OCI-LY7 (cell line): ENCODE data around the gene TAPT1. TPM values are rescaled to one million over a fixed set of nuclear protein-coding genes. Genes with fewer than 3 reads are reported as not detected.
"Not testable (repeated sequence)": the region's sequence is repeated elsewhere in the genome, so short reads cannot be mapped to it uniquely, and the experiment has no call there.

ENCODE experiments used
- BruUV-seq: library from RNA; stranded (reverse); fragments of 400-500 nt; replicated peaks from 2 replicates; lab custom pipeline; 2021; lab: Mats Ljungman, UMichigan
- CTCF ChIA-PET: fragments of 300-600 bp; sonication (Branson Sonifier 250); formaldehyde crosslinking; loops from one replicate; lab custom pipeline; 2022; ENCODE audit warnings: antibody characterized with exemption; ENCODE audit not compliant: unreplicated experiment; lab: Charles Lee
- POLR2A ChIA-PET: fragments of 300-600 bp; sonication (Branson Sonifier 250); formaldehyde crosslinking; loops from one replicate; lab custom pipeline; 2022; ENCODE audit warnings: antibody characterized with exemption; lab: Charles Lee
- DNase-seq: peaks from one replicate; pipeline ENCODE4 v3.0.0-alpha.2; 2015; ENCODE audit warnings: low spot score
- H2AFZ ChIP-seq: fragments of 200-600 bp; sonication (generic), shearing (Covaris generic); 2 replicates; pipeline ENCODE4 v1.6.1; 2014; ENCODE audit warnings: mild to moderate bottlenecking, antibody characterized with exemption, low read length, moderate library complexity
- H3K27ac ChIP-seq: fragments of 200-600 bp; sonication (generic); 2 replicates; pipeline ENCODE4 v1.5.1; 2014; ENCODE audit warnings: mixed run types, low read depth, mild to moderate bottlenecking, moderate library complexity, low read length, inconsistent platforms; ENCODE audit not compliant: poor library complexity, severe bottlenecking
- H3K36me3 ChIP-seq: fragments of 200-600 bp; sonication (generic); 2 replicates; pipeline ENCODE4 v1.6.1; 2014; ENCODE audit warnings: mild to moderate bottlenecking, antibody characterized with exemption, low read length, moderate library complexity, mixed read lengths; ENCODE audit not compliant: insufficient read depth
- H3K4me1 ChIP-seq: fragments of 200-600 bp; sonication (generic); 2 replicates; pipeline ENCODE4 v1.5.1; 2014; ENCODE audit warnings: mild to moderate bottlenecking, low read length; ENCODE audit not compliant: insufficient read depth, poor library complexity, severe bottlenecking
- H3K4me2 ChIP-seq: fragments of 200-600 bp; sonication (generic); 2 replicates; pipeline ENCODE4 v1.6.1; 2014; ENCODE audit warnings: mild to moderate bottlenecking, low read length
- H3K4me3 ChIP-seq: fragments of 200-600 bp; sonication (generic); 2 replicates; pipeline ENCODE4 v1.5.1; 2014; ENCODE audit warnings: mild to moderate bottlenecking, low read depth, low read length; ENCODE audit not compliant: poor library complexity, severe bottlenecking
- H3K79me2 ChIP-seq: fragments of 200-600 bp; sonication (generic); 2 replicates; pipeline ENCODE4 v1.6.1; 2016; ENCODE audit warnings: low read depth, mild to moderate bottlenecking, low read length, moderate library complexity, mixed read lengths; ENCODE audit not compliant: insufficient read depth
- H3K9me2 ChIP-seq: fragments of 200-600 bp; sonication (generic); 2 replicates; pipeline ENCODE4 v1.6.1; 2016; ENCODE audit warnings: mild to moderate bottlenecking, low read length, mixed read lengths; ENCODE audit not compliant: insufficient read depth
- H3K9me3 ChIP-seq: fragments of 200-600 bp; sonication (generic); 2 replicates; pipeline ENCODE4 v1.6.1; 2014; ENCODE audit warnings: mild to moderate bottlenecking, mixed run types, low read length, mixed read lengths
- H4K20me1 ChIP-seq: fragments of 200-600 bp; sonication (generic); 2 replicates; pipeline ENCODE4 v1.6.1; 2014; ENCODE audit warnings: mild to moderate bottlenecking, antibody characterized with exemption, low read length, moderate library complexity, mixed read lengths; ENCODE audit not compliant: insufficient read depth
- EZH2phosphoT487 ChIP-seq: fragments of 200-600 bp; sonication (generic); IDR thresholded peaks from 2 replicates; pipeline ENCODE4 v1.6.1; 2018; ENCODE audit warnings: low read depth, borderline replicate concordance, mild to moderate bottlenecking, mixed run types, antibody characterized with exemption, low read length, moderate library complexity, mixed read lengths
- intact Hi-C: fragments of 100-400 bp; cut with micrococcal nuclease; formaldehyde crosslinking; loops from one replicate; pipeline ENCODE4 v1.10.0; 2022; ENCODE audit not compliant: unreplicated experiment
- total RNA-seq, 2 experiments: library from RNA; depleted of rRNA in 1 of 2; stranded (reverse); fragments of >200 nt in 1 of 2; shearing (Covaris generic) in 1 of 2; gene quantifications; 2 replicates each; pipeline ENCODE4 v1.2.3, GENCODE V29; 2014 to 2022
- TF ChIP-seq, protein P1 (sequence below): fragments of 200-600 bp; sonication (generic); conservative IDR thresholded peaks from 2 replicates; pipeline ENCODE4 v1.5.1; 2014; ENCODE audit warnings: mild to moderate bottlenecking, antibody characterized with exemption, low read length, moderate library complexity, mixed read lengths

Gene TAPT1
- total RNA-seq, 2 experiments from 2014 or later, result 34.3 to 66.6 TPM

DNA sequence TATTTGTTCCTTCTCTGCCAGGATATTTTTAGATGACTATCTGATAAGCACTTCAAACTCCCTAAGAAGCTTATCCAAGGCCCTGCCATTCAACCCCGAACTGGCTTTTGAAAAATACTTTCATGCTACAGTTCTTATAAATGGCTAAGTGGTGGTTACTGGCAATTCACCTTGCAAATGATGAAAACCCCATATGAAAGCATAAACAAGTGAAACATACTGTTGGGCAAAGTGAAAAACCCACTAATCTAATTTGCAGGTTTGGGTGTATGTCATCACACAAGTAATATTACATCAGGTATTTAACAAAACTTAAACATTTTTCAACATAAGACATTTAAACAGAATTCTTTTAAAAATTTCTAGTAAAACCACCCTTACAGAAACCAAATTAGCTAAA, 31.1 kb downstream of the TAPT1 start:
- Histone ChIP-seq H3K79me2 (peaks cover 6% of the 10 kb centered on the region; the same call in 1 of the 2 replicates), H4K20me1 (peaks cover 6% of the 10 kb centered on the region; the same call in 1 of the 2 replicates), H3K4me3 (no peak overlapping the region), H3K4me1 (no peaks in the 10 kb centered on the region), H3K27ac (no peak overlapping the region), H3K36me3 (peaks cover 72% of the 10 kb centered on the region), H3K4me2 (no peak overlapping the region), H2AFZ (no peak overlapping the region), H3K9me2 (no peaks in the 10 kb centered on the region), H3K9me3 (no peaks in the 10 kb centered on the region)
- POLR2A ChIA-PET, result interaction anchor here (1.3 kb wide), 1 partner anchor 19 kb away, joined by 3 read pairs; no protein-coding TSS in a partner anchor
- BruUV-seq, result no TSS peak
- CTCF ChIA-PET, result no interaction called here
- TF ChIP-seq, protein P1, sequence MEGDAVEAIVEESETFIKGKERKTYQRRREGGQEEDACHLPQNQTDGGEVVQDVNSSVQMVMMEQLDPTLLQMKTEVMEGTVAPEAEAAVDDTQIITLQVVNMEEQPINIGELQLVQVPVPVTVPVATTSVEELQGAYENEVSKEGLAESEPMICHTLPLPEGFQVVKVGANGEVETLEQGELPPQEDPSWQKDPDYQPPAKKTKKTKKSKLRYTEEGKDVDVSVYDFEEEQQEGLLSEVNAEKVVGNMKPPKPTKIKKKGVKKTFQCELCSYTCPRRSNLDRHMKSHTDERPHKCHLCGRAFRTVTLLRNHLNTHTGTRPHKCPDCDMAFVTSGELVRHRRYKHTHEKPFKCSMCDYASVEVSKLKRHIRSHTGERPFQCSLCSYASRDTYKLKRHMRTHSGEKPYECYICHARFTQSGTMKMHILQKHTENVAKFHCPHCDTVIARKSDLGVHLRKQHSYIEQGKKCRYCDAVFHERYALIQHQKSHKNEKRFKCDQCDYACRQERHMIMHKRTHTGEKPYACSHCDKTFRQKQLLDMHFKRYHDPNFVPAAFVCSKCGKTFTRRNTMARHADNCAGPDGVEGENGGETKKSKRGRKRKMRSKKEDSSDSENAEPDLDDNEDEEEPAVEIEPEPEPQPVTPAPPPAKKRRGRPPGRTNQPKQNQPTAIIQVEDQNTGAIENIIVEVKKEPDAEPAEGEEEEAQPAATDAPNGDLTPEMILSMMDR, result no peak
- TF ChIP-seq EZH2phosphoT487, result no peak
- intact Hi-C loops, result no loop called here
- no peak for DNase-seq

DNA sequence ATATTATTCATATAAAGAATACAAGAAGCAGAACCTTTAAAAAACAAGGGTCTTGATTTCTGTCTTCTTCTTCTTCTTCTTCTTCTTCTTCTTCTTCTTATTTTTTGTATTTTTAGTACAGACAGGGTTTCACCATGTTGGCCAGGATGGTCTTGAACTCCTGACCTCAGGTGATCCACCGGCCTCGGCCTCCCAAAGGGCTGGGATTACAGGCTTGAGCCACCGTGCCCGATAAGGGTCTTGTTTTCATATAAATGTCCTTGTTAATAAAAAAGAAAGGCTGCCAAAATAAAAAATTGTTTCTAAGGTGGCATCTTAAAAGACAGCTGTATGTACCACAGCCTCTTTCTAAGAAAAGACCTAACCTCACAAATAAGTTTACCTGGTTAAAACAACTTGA, 31.5 kb downstream of the TAPT1 start:
- POLR2A ChIA-PET, result interaction anchor here (1.3 kb wide), 1 partner anchor 19 kb away, joined by 3 read pairs; no protein-coding TSS in a partner anchor

DNA sequence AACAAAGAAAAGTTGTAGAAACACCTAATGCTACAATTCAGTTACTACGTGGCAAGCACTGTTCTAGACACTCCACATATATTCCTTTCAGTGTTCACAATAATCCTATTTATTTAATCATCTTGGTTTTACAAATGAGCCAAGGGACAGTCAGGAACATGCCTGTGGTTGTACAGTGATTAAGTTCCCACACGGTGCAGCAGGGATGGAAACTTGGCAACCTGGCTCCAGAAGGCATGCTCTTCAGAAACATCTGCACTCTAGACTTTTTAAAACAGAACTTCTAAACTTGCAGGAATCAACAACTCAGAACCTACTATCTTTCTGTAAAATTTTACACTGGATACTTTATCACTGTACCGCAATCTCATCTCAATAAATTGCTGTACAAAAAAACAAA, 32.1 kb downstream of the TAPT1 start:
- no peaks in the 10 kb centered on the region for H3K4me1 ChIP-seq
- no peak overlapping the region for H2AFZ ChIP-seq
- TF ChIP-seq EZH2phosphoT487, result no peak
- TF ChIP-seq, protein P1, result no peak
- DNase-seq, result no peak
- H3K9me3 ChIP-seq, result no peaks in the 10 kb centered on the region
- no peaks in the 10 kb centered on the region for H3K9me2 ChIP-seq
- no TSS peak for BruUV-seq
- intact Hi-C loops, result no loop called here
- H3K4me3 ChIP-seq, result no peak overlapping the region
- peaks cover 6% of the 10 kb centered on the region; the same call in 1 of the 2 replicates for H3K79me2 ChIP-seq
- H3K27ac ChIP-seq, result no peak overlapping the region
- H4K20me1 ChIP-seq, result peaks cover 6% of the 10 kb centered on the region; the same call in 1 of the 2 replicates
- no peak overlapping the region for H3K4me2 ChIP-seq
- CTCF ChIA-PET, result no interaction called here
- POLR2A ChIA-PET, result interaction anchor here (0.7 to 2.4 kb wide), 2 partner anchors 11 to 36 kb away, joined by 3 to 10 read pairs; no protein-coding TSS in a partner anchor
- H3K36me3 ChIP-seq, result peaks cover 77% of the 10 kb centered on the region

More for the DNA sequence above, 31.5 kb downstream of the TAPT1 start:
- intact Hi-C loops, H2AFZ ChIP-seq, H3K4me1 ChIP-seq, H3K9me2 ChIP-seq, H3K79me2 ChIP-seq, H3K4me2 ChIP-seq, CTCF ChIA-PET, H3K4me3 ChIP-seq, H3K9me3 ChIP-seq, DNase-seq, H4K20me1 ChIP-seq, BruUV-seq, H3K27ac ChIP-seq: not testable (repeated sequence)
- peaks cover 72% of the 10 kb centered on the region for H3K36me3 ChIP-seq
